Astrocyte of the hippocampus (primary cell): ENCODE results near the gene FRMPD4.

Experiments used
- DNase-seq: peaks from one replicate; pipeline ENCODE4 v3.0.0; 2011; ENCODE audit warnings: low read depth, low spot score

Gene FRMPD4

DNA sequence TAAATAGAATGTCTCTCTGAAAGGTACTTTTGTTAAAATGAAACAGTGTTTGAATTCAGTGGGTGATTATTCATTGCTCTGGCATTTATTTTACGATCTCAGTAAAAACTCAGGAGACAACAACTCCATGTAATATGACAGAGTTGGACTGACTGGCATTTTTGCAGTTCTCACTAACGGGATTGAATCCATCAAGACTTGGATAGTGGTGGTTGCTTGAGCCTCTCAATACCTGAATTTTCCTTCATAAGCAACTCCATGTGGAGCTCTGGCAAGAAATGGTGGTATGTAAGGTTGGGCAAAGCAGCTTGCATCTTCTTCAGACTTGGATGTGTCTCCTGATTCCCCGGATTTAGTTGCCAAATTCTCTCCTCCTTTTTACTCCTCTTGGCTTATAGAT lies 72.7 kb downstream of the FRMPD4 start:
- peak; percentile 26 for DNase-seq

DNA sequence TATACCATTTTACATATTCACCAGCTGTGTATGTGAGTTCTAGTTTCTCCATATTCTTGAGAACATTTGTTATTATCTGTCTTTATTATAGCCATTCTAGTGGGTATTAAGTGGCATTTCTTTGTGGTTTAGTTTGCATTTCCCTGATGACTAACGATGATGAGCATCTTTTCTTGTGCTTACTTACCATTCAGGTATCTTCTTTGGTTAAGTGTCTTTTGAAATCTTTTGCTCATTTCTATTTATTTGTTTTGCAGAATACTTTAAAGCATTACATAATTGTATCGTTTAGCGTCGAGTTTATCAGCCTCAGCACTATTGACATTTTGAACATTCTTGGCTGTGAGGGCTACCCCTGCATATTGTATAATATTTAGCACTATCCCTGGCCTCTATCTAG lies 85.4 kb downstream of the FRMPD4 start:
- no peak for DNase-seq

DNA sequence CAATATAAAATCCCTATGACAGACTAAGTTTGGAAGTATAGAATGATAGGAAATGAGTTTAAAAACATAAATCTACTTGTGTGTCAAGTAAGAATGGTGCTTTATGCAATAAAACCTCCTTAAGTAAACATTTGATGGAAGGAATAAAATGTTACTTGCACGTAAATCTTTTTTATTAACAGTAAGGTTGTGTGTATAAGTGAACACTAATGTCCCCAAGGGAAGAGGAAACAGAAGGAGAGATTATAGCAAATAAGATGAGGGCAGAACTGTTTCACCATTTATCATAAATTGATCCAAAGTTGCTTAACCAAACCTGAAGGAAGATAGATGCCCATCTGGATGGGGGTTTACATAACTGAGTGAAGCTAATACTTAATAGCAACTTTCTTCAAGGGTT lies 86.8 kb downstream of the FRMPD4 start:
- DNase-seq: no peak

DNA sequence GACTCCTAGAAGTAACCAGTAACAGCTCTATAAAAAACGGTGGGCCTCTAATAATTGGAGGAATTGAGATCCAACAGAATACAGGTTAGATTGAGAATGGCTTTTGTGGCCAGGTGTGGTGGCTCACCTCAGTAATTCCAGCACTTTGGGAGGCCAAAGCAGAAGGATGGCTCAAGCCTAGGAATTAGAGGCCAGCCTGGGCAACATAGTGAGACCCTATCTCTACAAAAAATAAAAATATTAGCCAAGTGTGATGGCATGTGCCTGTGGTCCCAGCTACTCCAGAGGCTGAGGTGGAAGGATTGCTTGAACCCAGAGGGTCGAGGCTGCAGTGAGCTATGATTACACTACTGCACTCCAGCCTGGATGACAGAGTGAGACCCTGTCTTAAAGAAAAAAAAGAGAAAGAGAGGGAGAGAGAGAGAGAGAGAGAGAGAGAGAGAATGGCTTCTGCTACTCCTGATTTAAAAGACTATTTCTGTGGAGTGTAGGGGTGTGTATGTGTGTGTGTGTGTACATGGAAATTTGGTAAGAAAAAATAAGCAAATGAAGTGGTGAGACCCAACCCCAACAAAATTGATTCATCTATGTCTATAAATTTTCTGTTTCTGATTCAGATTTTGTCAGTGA lies 89.3 kb downstream of the FRMPD4 start:
- DNase-seq: no peak

DNA sequence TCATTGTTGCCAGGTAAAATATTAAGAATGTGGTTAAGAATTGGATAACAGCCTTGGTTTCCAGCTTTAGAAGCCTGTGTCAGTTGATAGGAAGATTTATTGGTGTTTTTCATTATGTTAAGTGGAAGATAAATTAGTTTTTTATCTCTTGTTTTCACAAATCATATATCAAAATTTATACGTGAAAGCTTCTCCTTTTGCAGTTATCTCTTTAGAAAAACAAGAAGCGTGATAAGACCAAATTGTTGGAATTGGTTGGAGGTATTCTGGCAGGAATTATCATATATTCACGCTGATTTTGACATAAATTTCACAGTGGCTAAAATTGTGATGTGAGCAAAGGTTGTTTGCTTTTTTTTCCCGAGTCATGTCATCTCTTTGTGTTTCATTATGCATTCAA lies 90.6 kb downstream of the FRMPD4 start:
- DNase-seq: no peak

DNA sequence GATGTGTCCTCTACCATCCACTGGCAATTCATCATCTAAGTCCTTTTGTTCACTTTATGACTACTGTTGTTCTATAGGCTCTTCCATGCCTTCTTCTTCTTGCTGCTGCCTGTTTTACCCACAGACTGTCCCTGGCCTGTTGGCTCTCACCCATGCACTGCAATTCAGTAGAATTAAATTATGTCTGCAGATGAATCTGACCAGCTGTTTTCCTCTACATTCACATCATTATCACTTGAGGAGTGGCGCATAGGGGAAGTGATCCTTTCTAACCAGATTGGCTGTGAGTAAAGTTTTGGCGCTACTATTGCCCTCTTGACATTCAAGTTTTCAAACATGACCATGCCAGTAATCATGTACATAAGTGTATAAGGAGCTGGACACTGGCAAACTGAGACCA lies 91.7 kb downstream of the FRMPD4 start:
- DNase-seq: no peak

DNA sequence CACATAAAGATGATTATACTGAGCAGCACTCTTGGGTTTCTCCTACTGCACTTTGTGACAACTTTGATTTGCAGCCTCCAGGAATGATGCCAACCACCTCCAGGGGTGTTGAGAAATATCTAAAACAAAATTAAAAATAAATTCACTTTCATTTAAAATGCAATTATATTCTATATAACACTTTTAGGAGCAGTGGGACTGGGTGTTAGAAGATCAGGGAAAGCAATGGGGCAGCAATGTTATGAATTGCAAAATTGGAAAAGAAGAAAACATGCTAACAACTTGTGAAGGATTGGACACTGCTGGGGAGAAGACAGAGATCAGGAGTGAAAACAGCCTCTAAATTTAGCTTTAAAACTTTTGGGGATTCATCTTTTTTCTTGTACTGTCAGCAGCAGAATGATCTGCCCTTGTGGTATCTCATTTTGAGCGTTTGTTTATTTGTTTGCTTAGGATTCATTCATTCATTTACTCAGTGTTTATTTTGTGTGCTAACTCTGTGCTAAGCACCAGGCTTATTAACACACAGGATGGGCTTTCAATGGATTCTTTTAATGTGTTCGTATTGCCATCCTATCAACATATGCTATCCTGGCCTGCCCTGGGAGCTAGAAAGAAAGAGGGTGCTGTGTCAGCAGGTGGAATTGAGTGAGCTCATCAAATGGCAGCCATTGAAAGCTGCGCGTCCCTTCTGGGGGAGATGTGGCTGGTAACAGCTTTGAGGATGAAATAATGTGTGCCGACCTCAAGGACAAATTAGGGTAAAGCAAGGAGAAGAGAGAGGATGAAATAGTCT lies 96.5 kb downstream of the FRMPD4 start:
- DNase-seq: no peak

DNA sequence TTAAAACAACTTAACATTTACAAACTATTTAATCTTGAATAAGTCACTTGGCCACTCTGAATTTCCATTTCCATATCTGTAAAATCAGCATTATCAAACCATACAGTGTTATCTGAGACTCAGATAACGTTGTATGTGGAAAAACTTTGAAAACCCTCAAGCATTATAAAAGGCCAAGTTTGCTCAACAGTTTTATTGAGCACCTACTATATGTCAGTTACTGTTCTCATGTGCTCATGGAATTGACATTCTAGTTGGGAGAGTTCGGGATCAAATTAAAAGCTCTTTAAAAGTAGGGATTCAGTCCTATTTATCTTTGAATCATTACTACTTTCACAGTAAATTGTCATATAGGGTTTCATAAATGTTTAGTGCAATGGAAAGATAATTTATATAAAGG lies 97.9 kb downstream of the FRMPD4 start:
- no peak for DNase-seq

DNA sequence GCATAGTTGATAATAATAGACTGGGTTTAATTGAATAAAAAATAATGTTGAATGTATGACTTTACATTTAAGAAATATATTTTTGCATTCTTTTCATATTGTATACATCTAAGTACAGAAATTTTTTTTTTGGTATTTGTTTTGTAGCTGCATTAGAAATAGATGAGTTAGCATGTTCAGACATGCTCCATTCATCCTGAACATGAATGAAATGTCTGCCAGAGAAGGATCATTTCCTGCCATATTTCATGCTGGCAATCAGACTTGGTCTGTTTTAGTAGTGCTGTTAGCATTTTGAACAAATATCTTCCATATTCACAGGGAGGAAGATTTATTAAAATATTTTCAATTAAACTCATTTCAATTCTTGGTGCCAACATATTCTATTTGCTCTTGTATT lies 98.9 kb downstream of the FRMPD4 start:
- no peak for DNase-seq

DNA sequence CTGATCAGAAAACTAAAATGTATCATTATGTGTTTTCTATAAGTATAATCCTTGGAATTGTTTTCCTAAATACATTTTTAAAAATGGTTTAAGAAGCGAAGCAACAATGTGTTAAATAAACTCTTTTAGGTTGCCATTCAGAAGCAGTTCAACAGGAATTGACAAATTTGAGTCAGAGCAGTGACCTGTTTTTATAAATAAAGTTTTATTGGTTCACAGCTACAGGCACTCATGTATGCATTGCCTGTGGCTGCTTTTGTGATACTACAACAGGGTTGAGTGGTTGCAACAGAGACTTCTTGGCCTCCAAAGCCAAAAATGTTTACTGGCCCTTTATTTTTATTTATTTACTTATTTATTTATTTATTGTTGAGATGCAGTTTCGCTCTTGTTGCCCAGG lies 99.5 kb downstream of the FRMPD4 start:
- DNase-seq: no peak

DNA sequence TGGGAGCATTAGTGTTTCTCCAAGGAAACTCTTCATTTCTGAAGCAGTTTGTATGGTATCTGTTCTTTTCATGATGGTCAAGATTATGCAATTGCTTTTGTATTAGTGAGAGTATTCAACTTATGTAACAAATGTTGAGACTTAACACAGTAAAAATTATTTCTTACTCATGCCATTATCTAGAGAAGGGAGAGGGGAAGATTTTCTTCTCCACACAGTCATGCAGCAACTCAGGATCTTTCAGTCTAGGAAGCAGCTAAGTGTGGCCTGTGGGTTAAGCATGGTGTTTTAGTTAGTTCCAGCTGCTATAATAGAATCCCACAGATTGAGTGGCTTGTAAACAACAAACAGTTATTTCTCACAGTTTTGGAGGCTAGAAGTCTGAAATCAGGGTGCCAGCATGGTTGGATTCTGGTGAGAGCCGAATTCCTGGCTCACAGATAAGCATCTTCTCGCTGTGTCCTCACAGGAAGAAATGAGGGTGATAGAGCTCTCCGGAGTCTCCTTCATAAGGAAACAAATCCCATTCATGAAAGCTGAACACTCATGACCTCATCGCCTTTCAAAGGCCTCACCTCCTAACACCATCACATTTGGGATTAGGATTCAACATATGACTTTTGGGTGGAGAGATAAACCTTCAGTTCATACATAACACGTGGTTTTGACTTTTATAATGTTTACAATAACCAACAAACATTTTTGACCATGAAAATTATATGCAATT lies 101.2 kb downstream of the FRMPD4 start:
- no peak for DNase-seq

DNA sequence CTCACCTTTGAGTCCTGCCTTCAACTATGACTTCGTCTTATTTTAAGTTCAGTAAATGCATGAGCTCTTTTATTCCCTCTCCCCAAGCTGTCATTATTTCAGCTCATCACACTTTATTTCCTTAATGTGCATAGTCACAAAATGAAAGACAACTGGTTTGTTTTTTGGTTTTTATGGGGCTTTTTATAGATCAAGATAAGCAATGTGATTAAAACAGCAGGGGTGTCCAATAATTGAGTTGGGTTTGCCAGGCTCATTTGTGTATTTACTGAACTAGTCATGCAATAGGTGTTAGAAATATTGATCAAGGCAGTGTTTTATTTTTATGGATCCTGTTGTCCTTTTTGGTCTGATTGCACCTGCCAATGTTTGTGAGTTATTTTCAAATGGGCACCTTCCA lies 102.2 kb downstream of the FRMPD4 start:
- no peak for DNase-seq

DNA sequence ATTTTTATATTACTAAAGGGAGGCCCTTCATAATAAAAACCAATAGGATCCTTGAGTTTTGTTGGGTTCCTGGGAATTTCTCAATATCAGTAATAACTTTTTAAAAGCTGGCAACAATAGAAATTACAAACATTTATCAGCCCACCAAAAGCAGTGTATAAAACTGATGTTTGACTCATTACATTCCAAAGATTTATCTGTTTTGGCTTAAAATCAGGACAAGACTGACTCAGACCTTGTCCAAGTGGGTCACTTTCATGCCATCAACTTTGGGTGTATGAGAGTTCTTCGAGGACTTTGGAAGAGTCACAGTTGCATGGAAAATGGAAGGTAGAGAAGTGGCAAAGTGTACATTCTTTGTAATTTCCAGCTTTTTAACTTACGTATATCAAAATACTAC lies 102.8 kb downstream of the FRMPD4 start:
- DNase-seq: no peak

DNA sequence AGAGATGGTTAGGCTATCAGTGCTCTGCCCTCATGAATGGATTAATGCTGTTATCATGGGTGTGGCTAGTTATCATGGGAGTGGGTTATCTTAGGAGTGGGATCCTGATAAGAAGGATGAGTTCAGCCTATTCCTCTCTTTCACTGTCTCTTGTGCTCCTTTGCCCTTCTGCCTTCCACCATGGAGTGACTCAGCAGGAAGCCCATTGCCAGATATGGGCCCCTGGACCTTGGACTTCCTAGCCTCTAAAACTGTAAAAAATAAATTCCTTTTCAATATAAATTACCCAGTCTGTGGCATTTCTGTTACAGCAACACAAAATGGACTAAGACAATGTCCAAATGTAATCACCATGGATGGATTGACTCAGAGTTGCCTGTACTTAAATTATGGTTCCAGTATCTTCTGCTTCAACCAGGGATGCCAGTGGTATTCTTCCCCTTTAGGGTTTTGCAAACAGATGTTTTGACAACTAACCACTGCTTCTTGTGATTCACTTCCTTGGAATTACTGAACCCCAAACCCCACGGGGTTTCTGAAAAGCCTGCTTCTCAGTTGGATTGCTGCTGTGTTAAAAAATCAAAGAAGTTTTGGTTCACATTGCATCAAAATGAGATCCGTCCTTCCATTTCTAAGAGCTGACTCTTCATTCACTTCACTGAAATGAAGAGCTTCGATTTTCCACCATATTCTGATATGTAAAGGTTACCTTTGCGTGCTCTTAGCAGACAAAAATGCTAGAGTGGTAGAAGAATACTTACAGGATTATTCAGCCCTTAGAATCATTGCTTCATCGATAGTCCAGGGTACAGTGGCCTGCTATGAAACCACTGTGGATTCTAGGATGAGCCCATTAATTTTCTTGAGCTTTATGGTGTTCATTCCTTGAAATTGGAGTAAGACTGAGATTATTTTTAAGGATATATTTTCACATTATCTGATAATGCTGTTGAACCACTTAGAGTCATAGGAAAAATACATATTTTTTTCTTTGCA lies 107.7 kb downstream of the FRMPD4 start:
- peak; percentile 36 for DNase-seq

DNA sequence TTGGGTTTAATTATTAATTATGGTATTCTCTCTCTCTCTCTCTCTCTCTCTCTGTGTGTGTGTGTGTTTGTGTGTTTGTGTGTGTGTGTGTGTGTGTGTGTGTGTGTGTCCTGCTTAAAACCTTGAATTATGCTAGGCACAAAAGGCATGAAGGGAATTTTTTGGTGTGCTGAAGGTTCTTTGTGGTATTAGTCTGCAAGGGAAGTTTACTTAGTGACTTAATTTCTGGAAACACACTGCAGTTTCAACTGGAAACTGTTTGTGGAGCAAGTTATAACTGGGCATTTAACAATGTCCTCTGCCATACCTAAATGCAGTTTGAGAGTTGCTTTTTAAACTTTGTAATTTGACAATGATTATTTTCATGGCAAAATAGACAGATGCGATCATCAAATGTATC lies 111.7 kb downstream of the FRMPD4 start:
- DNase-seq: peak; percentile 37

DNA sequence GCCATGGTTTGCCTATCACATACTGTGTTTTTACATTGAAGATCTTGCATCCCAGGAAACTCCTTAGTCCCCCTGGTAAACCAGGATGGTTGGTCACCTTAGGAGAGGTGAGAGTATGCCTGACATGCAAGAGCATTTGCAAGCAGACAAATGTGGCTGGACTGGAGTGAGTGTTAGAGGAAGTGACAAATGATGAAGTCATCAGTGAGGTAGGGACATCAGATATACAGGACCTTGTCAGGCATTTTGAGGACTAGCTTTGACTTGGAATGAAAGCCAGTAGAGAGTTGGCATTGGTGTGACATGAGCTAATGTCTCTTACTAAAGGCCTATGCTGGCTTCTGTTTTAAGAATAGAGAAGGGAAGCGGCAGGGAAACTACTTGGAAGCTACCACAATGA lies 124.9 kb downstream of the FRMPD4 start:
- no peak for DNase-seq

DNA sequence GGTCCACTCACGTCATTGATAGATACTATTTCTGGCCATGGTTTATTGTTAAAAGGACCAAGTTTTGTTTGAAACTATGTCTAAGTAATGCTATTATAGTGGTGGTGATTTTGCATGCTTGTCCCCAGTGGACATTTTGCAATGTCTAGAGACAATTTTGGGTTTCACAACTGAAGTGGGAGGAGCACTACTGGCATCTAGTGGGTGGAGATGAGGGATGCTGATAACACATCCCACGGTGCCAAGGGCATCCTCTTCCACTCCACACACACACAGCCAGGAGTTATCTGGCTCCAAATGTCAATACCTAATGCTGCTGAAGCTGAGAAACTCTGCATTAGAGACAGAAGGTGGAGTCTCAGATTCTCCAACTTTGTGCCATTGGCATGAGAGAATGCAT lies 131.2 kb downstream of the FRMPD4 start:
- no peak for DNase-seq

DNA sequence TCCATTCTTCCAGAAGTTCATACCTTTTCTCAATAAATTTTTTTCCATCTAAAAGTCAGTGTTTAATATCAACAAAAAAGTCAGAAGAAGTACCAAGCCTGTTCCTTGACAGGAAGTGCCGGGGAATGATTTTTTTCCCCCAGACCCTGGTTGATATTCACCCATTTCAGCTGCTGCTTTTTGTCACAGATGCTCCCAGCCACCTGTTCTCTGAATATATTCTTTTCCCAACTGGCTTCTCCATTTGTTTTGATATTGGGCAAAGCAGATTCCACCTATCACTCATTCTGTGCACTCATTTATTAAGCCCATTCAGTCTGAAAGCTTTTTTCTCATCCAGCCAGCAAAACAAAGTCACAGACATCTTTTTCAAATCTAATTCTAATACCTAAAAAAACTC lies 139.9 kb downstream of the FRMPD4 start:
- DNase-seq: no peak

DNA sequence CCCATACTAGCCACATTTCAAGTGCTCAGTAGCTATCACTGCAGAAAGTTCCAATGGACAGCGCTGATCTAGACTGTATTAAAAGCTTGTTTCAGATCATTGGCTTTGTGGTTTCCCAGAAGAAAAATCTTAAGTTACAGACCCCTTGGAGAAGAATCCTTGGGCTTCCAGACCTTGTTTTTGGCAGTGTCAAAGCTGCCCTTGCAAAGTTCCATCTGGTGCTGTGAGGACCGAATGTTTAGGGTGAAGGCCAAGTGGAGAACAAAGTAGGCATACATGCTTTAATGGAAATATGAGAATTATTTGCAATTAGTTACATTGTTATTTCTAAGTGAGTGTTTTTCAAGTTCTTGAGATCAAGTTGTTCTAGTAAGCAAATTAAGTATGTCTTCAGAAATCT lies 144.7 kb downstream of the FRMPD4 start:
- DNase-seq: no peak

DNA sequence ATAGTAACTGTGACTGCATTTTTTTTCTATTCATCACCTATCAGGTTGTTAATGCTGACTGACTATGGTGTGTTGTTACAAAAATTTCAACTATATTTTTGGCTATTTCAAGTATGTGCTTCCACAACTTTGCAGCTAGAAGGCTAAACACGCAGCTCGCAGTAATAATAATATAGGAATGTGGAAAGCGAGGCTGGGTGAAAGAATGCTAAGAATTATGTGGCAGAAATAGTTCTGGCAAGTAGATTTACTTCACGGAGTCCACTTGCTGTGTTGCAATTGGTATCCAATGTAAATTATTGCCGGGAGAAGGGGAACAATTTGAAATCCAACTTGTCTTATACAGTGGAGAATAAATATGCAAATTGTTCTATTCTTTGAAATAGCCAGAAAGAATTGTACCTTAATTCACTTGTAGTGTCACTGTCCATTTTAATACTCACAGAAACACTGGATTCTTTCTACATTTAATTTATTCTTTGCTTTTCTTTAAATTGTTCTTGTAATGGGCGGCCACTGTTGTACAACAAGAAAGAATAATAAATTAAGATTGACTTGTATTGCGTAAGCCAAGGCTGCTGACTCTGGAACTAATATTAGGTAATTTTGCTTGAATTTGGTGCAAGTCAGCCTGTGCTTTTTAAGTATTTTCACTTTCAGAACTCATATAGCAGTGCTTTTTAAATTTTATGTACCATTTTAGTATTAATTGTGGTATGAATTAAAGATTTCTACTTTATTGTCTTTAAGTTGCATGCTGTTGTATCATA lies 154.9 kb downstream of the FRMPD4 start:
- peak; percentile 41 for DNase-seq

DNA sequence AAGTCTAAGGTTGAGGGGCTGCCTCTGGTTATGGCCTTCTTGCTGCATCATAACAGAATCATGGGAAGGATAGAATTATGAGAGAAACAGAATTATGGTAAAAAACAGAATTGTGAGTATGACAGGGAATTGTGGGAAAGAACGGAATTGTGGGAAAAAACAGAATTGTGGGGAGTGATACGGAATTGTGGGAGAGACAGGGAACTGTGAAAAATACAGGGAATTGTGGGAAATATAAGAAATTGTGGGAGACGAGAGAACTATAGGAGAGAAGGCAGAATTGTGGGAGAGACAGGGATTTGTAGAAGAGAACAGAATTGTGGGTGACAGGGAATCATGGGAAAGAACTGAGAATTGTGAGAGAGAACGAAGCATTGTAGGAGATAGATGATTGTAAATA lies 159.1 kb downstream of the FRMPD4 start:
- DNase-seq: no peak
